OCI-LY1 (cell line): ENCODE results near the gene MED13L.

Source experiments
- CTCF ChIP-seq: fragments of 200-600 bp; sonication (generic), shearing (Covaris generic); IDR thresholded peaks from 2 replicates; pipeline ENCODE4 v1.5.1; 2017; ENCODE audit warnings: mild to moderate bottlenecking, antibody characterized with exemption, low read length, moderate library complexity, mixed read lengths
- EZH2 ChIP-seq: fragments of 200-600 bp; sonication (generic), shearing (Covaris generic); IDR thresholded peaks from 2 replicates; pipeline ENCODE4 v1.8.0; 2017; ENCODE audit warnings: borderline replicate concordance, mixed run types, mild to moderate bottlenecking, antibody characterized with exemption, low read length, moderate library complexity, mixed read lengths

GRCh38 chr12:116090516-116090915 lies 187.0 kb downstream of the MED13L start:
- no peak for TF ChIP-seq CTCF
- no peak for TF ChIP-seq EZH2
